ENCODE results near the gene NXPE3.

Gene NXPE3

GRCh38 chr3:101803939-101804338, 24.9 kb downstream of the NXPE3 start:
- ChIA-PET POLR2A (no interaction called here), CTCF (interaction anchor here (0.6 to 4.7 kb wide), 5 partner anchors 19 to 422 kb away, joined by 3 to 44 read pairs (median 8); no protein-coding TSS in a partner anchor)
- TF ChIP-seq TSHZ1 (tag by site-specific recombination; IDR thresholded peaks at IDR 0.05; ENCODE audit: borderline replicate concordance) (no peak), ZNF529 (tag by site-specific recombination; IDR thresholded peaks at IDR 0.05; ENCODE audit: insufficient replicate concordance) (no peak), GLI4 (tag by site-specific recombination; IDR thresholded peaks at IDR 0.05) (no peak), ZSCAN23 (tag by site-specific recombination; IDR thresholded peaks at IDR 0.05) (no peak), WT1 (tag by site-specific recombination; IDR thresholded peaks at IDR 0.05) (no peak), MZF1 (tag by site-specific recombination; IDR thresholded peaks at IDR 0.05; ENCODE audit: borderline replicate concordance) (no peak), PRDM10 (tag by site-specific recombination; IDR thresholded peaks at IDR 0.05) (no peak), ZNF792 (tag by site-specific recombination; IDR thresholded peaks at IDR 0.05) (no peak), PBX3 (CRISPR knock-in tag; IDR thresholded peaks at IDR 0.05) (no peak), ZIC2 (tag by site-specific recombination; IDR thresholded peaks at IDR 0.05) (no peak), INSM2 (tag by site-specific recombination; IDR thresholded peaks at IDR 0.05) (no peak), ZNF596 (tag by site-specific recombination; IDR thresholded peaks at IDR 0.05) (no peak), PRDM6 (tag by site-specific recombination; IDR thresholded peaks at IDR 0.05) (no peak), SALL2 (tag by site-specific recombination; IDR thresholded peaks at IDR 0.05; ENCODE audit: borderline replicate concordance) (no peak), ZNF292 (tag by site-specific recombination; IDR thresholded peaks at IDR 0.05; ENCODE audit: borderline replicate concordance, low read depth) (no peak), ZNF19 (tag by site-specific recombination; IDR thresholded peaks at IDR 0.05; ENCODE audit: low read depth) (no peak)
- Histone ChIP-seq H3K27ac (ENCODE audit: extremely low read depth, low read depth, low read length) (no peak overlapping the region), H3K9me3 (ENCODE audit: control insufficient read depth, insufficient read depth, low read depth, low read length) (no peaks in the 10 kb centered on the region), H3K4me3 (ENCODE audit: low read depth, low read length) (no peak overlapping the region), H3K36me3 (ENCODE audit: control insufficient read depth in 2 of 2, insufficient read depth in 1 of 2, low read length in 2 of 2) (peaks cover 14 to 31% of the 10 kb centered on the region in 2 experiments), H3K4me1 (ENCODE audit: control insufficient read depth, insufficient read depth, low read length) (no peaks in the 10 kb centered on the region)
